Smooth muscle cell (in vitro differentiated cells): Measurements from ENCODE around the gene TMEM60. TPM values are rescaled to one million over a fixed set of nuclear protein-coding genes. Genes with fewer than 3 reads are reported as not detected.

Source experiments
- DNase-seq: peaks from one replicate; lab custom pipeline; 2025; ENCODE audit not compliant: unreplicated experiment; lab: John Stamatoyannopoulos, UW
- H2AFZ ChIP-seq: fragments of 200-600 bp; sonication (generic); 2 replicates; pipeline ENCODE4 v1.6.0; 2016; ENCODE audit warnings: antibody characterized with exemption, low read depth, mild to moderate bottlenecking
- H3F3A ChIP-seq: fragments of 200-600 bp; sonication (generic); 2 replicates; pipeline ENCODE4 v1.6.0; 2017; ENCODE audit warnings: antibody characterized with exemption, low read depth
- H3K27ac ChIP-seq: fragments of 200-600 bp; sonication (generic); 2 replicates; pipeline ENCODE4 v1.5.1; 2016; ENCODE audit warnings: low read depth, mild to moderate bottlenecking
- H3K27me3 ChIP-seq: fragments of 200-600 bp; sonication (generic); 2 replicates; pipeline ENCODE4 v1.6.1; 2016; ENCODE audit warnings: low read depth, mild to moderate bottlenecking
- H3K36me3 ChIP-seq: fragments of 200-600 bp; sonication (generic); 2 replicates; pipeline ENCODE4 v1.5.1; 2016; ENCODE audit warnings: low read depth
- H3K4me1 ChIP-seq: fragments of 200-600 bp; sonication (generic); 2 replicates; pipeline ENCODE4 v1.5.1; 2016; ENCODE audit warnings: low read depth
- H3K4me2 ChIP-seq: fragments of 200-600 bp; sonication (generic); 2 replicates; pipeline ENCODE4 v1.6.0; 2016; ENCODE audit warnings: mild to moderate bottlenecking
- H3K4me3 ChIP-seq: fragments of 200-600 bp; sonication (generic); 2 replicates; pipeline ENCODE4 v1.5.1; 2016; ENCODE audit warnings: mild to moderate bottlenecking
- H3K79me2 ChIP-seq: fragments of 200-600 bp; sonication (generic); 2 replicates; pipeline ENCODE4 v1.6.0; 2016; ENCODE audit warnings: low read depth, mild to moderate bottlenecking
- H3K9ac ChIP-seq: fragments of 200-600 bp; sonication (generic); 2 replicates; pipeline ENCODE4 v1.6.0; 2016; ENCODE audit warnings: low read depth
- H3K9me3 ChIP-seq: fragments of 200-600 bp; sonication (generic); replicated peaks from 2 replicates; pipeline ENCODE4 v1.5.1; 2016; ENCODE audit warnings: low read depth
- H4K20me1 ChIP-seq: fragments of 200-600 bp; sonication (generic); 2 replicates; pipeline ENCODE4 v1.6.0; 2016; ENCODE audit warnings: low read depth
- WGBS: methylation state at CpG from one replicate; pipeline ENCODE4 v1.1.7; 2016; ENCODE audit warnings: low lambda C conversion rate; 5-methylcytosine and 5-hydroxymethylcytosine counted together
- polyA plus RNA-seq: library from polyadenylated mRNA; unstranded; fragments of >200 nt; fragmentation: Nextera tagmentation; extraction: Ambion mirVana; gene quantifications from 2 replicates; pipeline ENCODE4 v1.2.1, GENCODE V29; 2016
- total RNA-seq: library from RNA; depleted of rRNA; stranded (reverse); fragments of >200 nt; gene quantifications from 2 replicates; pipeline ENCODE4 v1.2.3, GENCODE V29; 2014
- TF ChIP-seq, protein P1 (sequence below): fragments of 200-600 bp; sonication (generic); IDR thresholded peaks from 2 replicates; pipeline ENCODE4 v1.5.1; 2017; ENCODE audit warnings: borderline replicate concordance, mild to moderate bottlenecking, antibody characterized with exemption; ENCODE audit not compliant: insufficient read depth, poor library complexity, severe bottlenecking

Gene TMEM60
- total and polyA plus RNA-seq, 2 experiments from 2014 or later, result 12.1 to 28.0 TPM

DNA sequence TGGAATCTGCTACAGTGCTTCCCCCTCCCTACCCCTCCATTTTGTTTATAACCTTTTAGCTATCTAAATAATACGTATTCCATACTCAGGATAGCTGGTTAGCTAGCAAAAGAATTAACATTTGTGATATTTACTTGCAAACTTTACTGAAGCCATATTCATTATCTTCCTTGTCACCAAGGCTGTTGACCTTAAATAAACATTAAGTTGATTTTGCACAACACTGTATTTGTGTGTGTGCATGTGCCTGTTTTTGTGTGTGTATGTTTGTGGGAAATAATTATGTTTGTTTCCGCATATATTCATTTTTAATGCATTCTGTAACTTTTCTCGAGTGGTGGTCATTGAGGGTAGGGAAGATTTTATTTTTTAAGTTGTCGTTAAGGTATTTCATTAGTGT lies 15.9 kb downstream of the TMEM60 start:
- Histone ChIP-seq H3K27ac (no peak overlapping the region), H2AFZ (no peak overlapping the region), H4K20me1 (no peaks in the 10 kb centered on the region), H3K4me2 (no peak overlapping the region), H3K79me2 (no peaks in the 10 kb centered on the region), H3K4me1 (no peaks in the 10 kb centered on the region), H3K27me3 (no peaks in the 10 kb centered on the region), H3F3A (no peaks in the 10 kb centered on the region), H3K4me3 (no peak overlapping the region), H3K9ac (no peak overlapping the region), H3K9me3 (no peaks in the 10 kb centered on the region), H3K36me3 (no peaks in the 10 kb centered on the region)
- no peak for DNase-seq
- TF ChIP-seq, protein P1, sequence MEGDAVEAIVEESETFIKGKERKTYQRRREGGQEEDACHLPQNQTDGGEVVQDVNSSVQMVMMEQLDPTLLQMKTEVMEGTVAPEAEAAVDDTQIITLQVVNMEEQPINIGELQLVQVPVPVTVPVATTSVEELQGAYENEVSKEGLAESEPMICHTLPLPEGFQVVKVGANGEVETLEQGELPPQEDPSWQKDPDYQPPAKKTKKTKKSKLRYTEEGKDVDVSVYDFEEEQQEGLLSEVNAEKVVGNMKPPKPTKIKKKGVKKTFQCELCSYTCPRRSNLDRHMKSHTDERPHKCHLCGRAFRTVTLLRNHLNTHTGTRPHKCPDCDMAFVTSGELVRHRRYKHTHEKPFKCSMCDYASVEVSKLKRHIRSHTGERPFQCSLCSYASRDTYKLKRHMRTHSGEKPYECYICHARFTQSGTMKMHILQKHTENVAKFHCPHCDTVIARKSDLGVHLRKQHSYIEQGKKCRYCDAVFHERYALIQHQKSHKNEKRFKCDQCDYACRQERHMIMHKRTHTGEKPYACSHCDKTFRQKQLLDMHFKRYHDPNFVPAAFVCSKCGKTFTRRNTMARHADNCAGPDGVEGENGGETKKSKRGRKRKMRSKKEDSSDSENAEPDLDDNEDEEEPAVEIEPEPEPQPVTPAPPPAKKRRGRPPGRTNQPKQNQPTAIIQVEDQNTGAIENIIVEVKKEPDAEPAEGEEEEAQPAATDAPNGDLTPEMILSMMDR, result no peak
- WGBS, result 98% methylated on average over 4 of the region's 4 CpGs

DNA sequence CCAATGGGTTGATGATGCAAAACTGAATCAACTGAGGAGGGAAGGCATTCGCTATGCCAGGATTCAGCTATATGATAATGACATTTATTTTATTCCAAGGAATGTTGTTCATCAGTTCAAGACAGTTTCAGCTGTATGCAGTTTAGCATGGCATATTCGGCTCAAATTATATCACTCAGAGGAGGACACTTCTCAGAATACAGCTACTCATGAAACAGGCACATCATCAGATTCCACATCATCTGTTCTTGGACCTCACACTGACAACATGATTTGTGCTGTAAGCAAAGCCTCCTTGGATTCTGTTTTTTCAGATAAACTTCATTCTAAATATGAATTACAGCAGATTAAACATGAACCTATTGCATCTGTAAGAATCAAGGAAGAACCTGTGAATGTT lies 19.7 kb downstream of the TMEM60 start:
- Histone ChIP-seq H3K4me2 (no peak overlapping the region), H3K27me3 (no peaks in the 10 kb centered on the region), H2AFZ (no peak overlapping the region), H3K79me2 (no peaks in the 10 kb centered on the region), H3K36me3 (peaks cover 12% of the 10 kb centered on the region), H3K9ac (no peak overlapping the region), H3K9me3 (no peaks in the 10 kb centered on the region), H3K4me3 (no peak overlapping the region), H3K27ac (no peak overlapping the region), H3K4me1 (no peaks in the 10 kb centered on the region), H3F3A (no peaks in the 10 kb centered on the region), H4K20me1 (no peaks in the 10 kb centered on the region)
- TF ChIP-seq, protein P1, result no peak
- WGBS, result 100% methylated on average over 2 of the region's 2 CpGs
- DNase-seq, result no peak

DNA sequence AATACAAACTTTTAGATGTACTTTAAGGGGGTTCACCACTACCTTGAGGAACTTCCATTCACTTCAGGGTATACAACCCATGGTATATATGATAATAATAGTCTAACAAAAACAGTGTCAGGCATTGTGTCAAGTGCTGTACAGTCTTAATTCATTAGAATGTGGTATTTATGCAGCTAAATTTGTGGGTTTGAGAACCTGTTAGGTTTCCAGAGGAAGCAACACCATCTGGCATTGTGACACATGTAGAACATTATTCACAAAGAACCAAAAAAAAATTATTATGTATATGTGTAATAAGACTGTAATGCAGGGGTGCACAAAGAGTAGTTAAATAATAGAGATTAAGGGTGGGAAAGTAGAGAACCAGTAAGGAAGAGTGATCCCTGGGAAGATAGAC lies 26.3 kb downstream of the TMEM60 start:
- H3K9me3 ChIP-seq, result no peaks in the 10 kb centered on the region
- H3K36me3 ChIP-seq, result peaks cover 12% of the 10 kb centered on the region
- no peak overlapping the region for H2AFZ ChIP-seq
- H3F3A ChIP-seq, result no peaks in the 10 kb centered on the region
- H3K4me2 ChIP-seq, result no peak overlapping the region
- H3K9ac ChIP-seq, result no peak overlapping the region
- no peak overlapping the region for H3K4me3 ChIP-seq
- H3K27ac ChIP-seq, result no peak overlapping the region
- H3K27me3 ChIP-seq, result no peaks in the 10 kb centered on the region
- H3K4me1 ChIP-seq, result no peaks in the 10 kb centered on the region
- TF ChIP-seq, protein P1, result no peak
- no peaks in the 10 kb centered on the region for H4K20me1 ChIP-seq
- H3K79me2 ChIP-seq, result no peaks in the 10 kb centered on the region
- DNase-seq, result no peak

DNA sequence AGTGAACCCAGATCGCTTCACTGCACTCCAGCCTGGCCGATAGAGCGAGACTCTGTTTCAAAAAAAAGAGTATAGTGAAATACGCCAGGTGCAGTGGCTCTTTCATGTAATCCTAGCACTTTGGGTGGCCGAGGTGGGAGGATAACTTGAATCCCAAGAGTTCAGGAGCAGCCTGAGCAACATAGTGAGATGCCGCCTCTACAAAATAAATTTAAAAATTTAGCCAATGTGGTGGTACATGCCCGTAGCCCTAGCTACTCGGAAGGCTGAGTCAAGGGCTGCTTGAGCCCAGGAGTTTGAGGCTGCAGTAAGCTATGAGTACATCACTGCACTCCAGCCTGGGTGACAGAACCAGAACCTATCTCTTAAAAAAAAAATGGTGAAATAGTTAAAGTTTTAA lies 27.9 kb downstream of the TMEM60 start:
- no peaks in the 10 kb centered on the region for H3K9me3 ChIP-seq
- no peaks in the 10 kb centered on the region for H3K4me1 ChIP-seq
- no peak overlapping the region for H3K4me2 ChIP-seq
- no peak overlapping the region for H2AFZ ChIP-seq
- TF ChIP-seq, protein P1, result no peak
- no peak overlapping the region for H3K4me3 ChIP-seq
- H3K36me3 ChIP-seq, result no peaks in the 10 kb centered on the region
- no peak overlapping the region for H3K27ac ChIP-seq
- no peak for DNase-seq
- WGBS, result 93% methylated on average over 8 of the region's 8 CpGs
- H3K27me3 ChIP-seq, result no peaks in the 10 kb centered on the region
- no peak overlapping the region for H3K9ac ChIP-seq
- H4K20me1 ChIP-seq, result no peaks in the 10 kb centered on the region
- H3F3A ChIP-seq, result no peaks in the 10 kb centered on the region
- peaks cover 4% of the 10 kb centered on the region for H3K79me2 ChIP-seq
